Measurements from ENCODE around the gene ERLIN1. TPM values are rescaled to one million over a fixed set of nuclear protein-coding genes. Genes with fewer than 3 reads are reported as not detected.

The ERLIN1 gene
- total RNA-seq, 2 donors from 2014 or later: 50.0 to 58.4 TPM

- no peak overlapping the region for H3K27ac ChIP-seq
- intact Hi-C loops (cut with DNase I): no loop called here
- no peaks in the 10 kb centered on the region for H3K27me3 ChIP-seq
- no peak for TF ChIP-seq CTCF (IDR thresholded peaks at IDR 0.05)
- H3K36me3 ChIP-seq: no peaks in the 10 kb centered on the region
- H3K4me3 ChIP-seq: no peak overlapping the region
- H3K9ac ChIP-seq (ENCODE audit: low read depth in 2 of 2, low read length in 2 of 2): no peak overlapping the region
- DNase-seq: no peak
- no peaks in the 10 kb centered on the region for H3K9me3 ChIP-seq
- H3K4me1 ChIP-seq: peaks cover 4% of the 10 kb centered on the region
Observed at GRCh38 chr10:100162696-100163095, 23.1 kb downstream of the ERLIN1 start.

- no peaks in the 10 kb centered on the region for H3K4me1 ChIP-seq
- H3K27me3 ChIP-seq: no peaks in the 10 kb centered on the region
- no peak overlapping the region for H3K27ac ChIP-seq
- no peak for DNase-seq
- intact Hi-C loops (cut with DNase I): no loop called here
- no peak overlapping the region for H3K9ac ChIP-seq (ENCODE audit: low read depth in 2 of 2, low read length in 2 of 2)
- no peaks in the 10 kb centered on the region for H3K9me3 ChIP-seq
- H3K36me3 ChIP-seq: peaks cover 15% of the 10 kb centered on the region
- no peak for TF ChIP-seq CTCF (IDR thresholded peaks at IDR 0.05)
- H3K4me3 ChIP-seq: no peak overlapping the region
Observed at GRCh38 chr10:100158044-100158805, 27.6 kb downstream of the ERLIN1 start.

- no peak for TF ChIP-seq CTCF (IDR thresholded peaks at IDR 0.05)
- H3K27me3 ChIP-seq: no peaks in the 10 kb centered on the region
- intact Hi-C loops (cut with DNase I): no loop called here
- no peak overlapping the region for H3K4me3 ChIP-seq
- no peaks in the 10 kb centered on the region for H3K4me1 ChIP-seq
- peaks cover 15% of the 10 kb centered on the region for H3K36me3 ChIP-seq
- no peak for DNase-seq
- no peak overlapping the region for H3K9ac ChIP-seq (ENCODE audit: low read depth in 2 of 2, low read length in 2 of 2)
- H3K9me3 ChIP-seq: no peaks in the 10 kb centered on the region
- no peak overlapping the region for H3K27ac ChIP-seq
Observed at GRCh38 chr10:100157156-100157555, 28.7 kb downstream of the ERLIN1 start.

- H3K36me3 ChIP-seq: peaks cover 15% of the 10 kb centered on the region
- no peak overlapping the region for H3K4me3 ChIP-seq
- no peak overlapping the region for H3K27ac ChIP-seq
- no peaks in the 10 kb centered on the region for H3K9me3 ChIP-seq
- TF ChIP-seq CTCF (IDR thresholded peaks at IDR 0.05): no peak
- intact Hi-C loops (cut with DNase I): no loop called here
- no peaks in the 10 kb centered on the region for H3K27me3 ChIP-seq
- no peak for DNase-seq
- H3K9ac ChIP-seq (ENCODE audit: low read depth in 2 of 2, low read length in 2 of 2): no peak overlapping the region
- no peaks in the 10 kb centered on the region for H3K4me1 ChIP-seq
Observed at GRCh38 chr10:100155936-100156335, 29.9 kb downstream of the ERLIN1 start.

GRCh38 chr10:100154666-100155065 is 31.2 kb downstream of the ERLIN1 start:
- Histone ChIP-seq H3K27ac (no peak overlapping the region), H3K36me3 (peaks cover 15% of the 10 kb centered on the region), H3K4me1 (no peaks in the 10 kb centered on the region), H3K27me3 (no peaks in the 10 kb centered on the region), H3K9me3 (no peaks in the 10 kb centered on the region), H3K4me3 (no peak overlapping the region), H3K9ac (ENCODE audit: low read depth in 2 of 2, low read length in 2 of 2) (no peak overlapping the region)
- no peak for DNase-seq
- intact Hi-C loops (cut with DNase I): no loop called here
- no peak for TF ChIP-seq CTCF (IDR thresholded peaks at IDR 0.05)
